WTC11 (cell line): ENCODE results near the gene CAV2. TPM values are rescaled to one million over a fixed set of nuclear protein-coding genes. Genes with fewer than 3 reads are reported as not detected.

Experiments used
- ATAC-seq: fragments of 200-7000 bp; cut with Tn5 transposase; 2 replicates; pipeline ENCODE4 v1.10.0; 2021; ENCODE audit warnings: mild to moderate bottlenecking, moderate library complexity
- CTCF ChIA-PET: fragments of 300-600 bp; sonication (Branson Sonifier 250); formaldehyde crosslinking; loops from one replicate; lab custom pipeline; 2021; ENCODE audit warnings: antibody characterized with exemption; lab: Charles Lee
- POLR2A ChIA-PET: fragments of 350-600 bp; sonication (Branson Sonifier 250); formaldehyde crosslinking; loops from one replicate; lab custom pipeline; 2021; ENCODE audit warnings: antibody characterized with exemption; lab: Charles Lee
- DNase-seq: peaks from one replicate; pipeline ENCODE4 v3.0.0; 2021; ENCODE audit warnings: low spot score
- H3K27ac Mint-ChIP-seq: 2 replicates; pipeline ENCODE4 v1.8.0; 2021; ENCODE audit warnings: mixed read lengths
- H3K27me3 Mint-ChIP-seq: 2 replicates; pipeline ENCODE4 v1.8.0; 2021; ENCODE audit warnings: low read depth, mild to moderate bottlenecking, moderate library complexity, mixed read lengths
- H3K36me3 Mint-ChIP-seq: 2 replicates; pipeline ENCODE4 v1.8.0; 2021; ENCODE audit warnings: mixed read lengths
- H3K4me1 Mint-ChIP-seq: 2 replicates; pipeline ENCODE4 v1.8.0; 2022; ENCODE audit warnings: mixed read lengths
- H3K4me3 Mint-ChIP-seq: 2 replicates; pipeline ENCODE4 v1.8.0; 2021; ENCODE audit warnings: mild to moderate bottlenecking, moderate library complexity, mixed read lengths
- H3K9me3 Mint-ChIP-seq: 2 replicates; pipeline ENCODE4 v1.8.0; 2021; ENCODE audit warnings: mixed read lengths
- CBFB ChIP-seq: sonication (generic); formaldehyde crosslinking; IDR thresholded peaks from 2 replicates; pipeline ENCODE4 v1.8.1; 2022; ENCODE audit warnings: mild to moderate bottlenecking, low read depth, missing genetic modification reagents
- FOXJ3 ChIP-seq: sonication (generic); formaldehyde crosslinking; IDR thresholded peaks from 2 replicates; pipeline ENCODE4 v1.9.0; 2021; ENCODE audit warnings: missing genetic modification reagents, mild to moderate bottlenecking, borderline replicate concordance
- FOXK1 ChIP-seq: sonication (generic); formaldehyde crosslinking; IDR thresholded peaks from 2 replicates; pipeline ENCODE4 v1.8.0; 2022; ENCODE audit warnings: mild to moderate bottlenecking, moderate library complexity, missing genetic modification reagents
- GTF2I ChIP-seq: fragments of 250-450 bp; sonication (Bioruptor Pico); conservative IDR thresholded peaks from 2 replicates; pipeline ENCODE4 v1.4.0; 2021; ENCODE audit warnings: mild to moderate bottlenecking
- HMGA2 ChIP-seq: fragments of 250-450 bp; sonication (Bioruptor Pico); IDR thresholded peaks from 2 replicates; pipeline ENCODE4 v1.4.0; 2021; ENCODE audit warnings: mild to moderate bottlenecking, moderate library complexity
- MAX ChIP-seq: sonication (generic); formaldehyde crosslinking; IDR thresholded peaks from 2 replicates; pipeline ENCODE4 v1.8.0; 2022; ENCODE audit warnings: mild to moderate bottlenecking, missing genetic modification reagents
- NR2C2 ChIP-seq: sonication (generic); formaldehyde crosslinking; IDR thresholded peaks from 2 replicates; pipeline ENCODE4 v1.8.0; 2022; ENCODE audit warnings: mild to moderate bottlenecking, missing genetic modification reagents
- SMAD3 ChIP-seq: sonication (generic); formaldehyde crosslinking; IDR thresholded peaks from 2 replicates; pipeline ENCODE4 v1.8.0; 2022; ENCODE audit warnings: missing genetic modification reagents, mild to moderate bottlenecking, borderline replicate concordance
- TEAD4 ChIP-seq: sonication (generic); formaldehyde crosslinking; IDR thresholded peaks from 2 replicates; pipeline ENCODE4 v1.8.0; 2022; ENCODE audit warnings: mild to moderate bottlenecking, missing genetic modification reagents
- USF1 ChIP-seq: sonication (generic); formaldehyde crosslinking; IDR thresholded peaks from 2 replicates; pipeline ENCODE4 v1.8.0; 2022; ENCODE audit warnings: mild to moderate bottlenecking, missing genetic modification reagents
- ZNF121 ChIP-seq: sonication (generic); formaldehyde crosslinking; IDR thresholded peaks from 2 replicates; pipeline ENCODE4 v1.8.0; 2023; ENCODE audit warnings: missing genetic modification reagents
- ZNF219 ChIP-seq: sonication (generic); formaldehyde crosslinking; IDR thresholded peaks from 2 replicates; pipeline ENCODE4 v1.8.0; 2023; ENCODE audit warnings: missing genetic modification reagents, mild to moderate bottlenecking, borderline replicate concordance
- ZNF532 ChIP-seq: fragments of 250-450 bp; sonication (Bioruptor Pico); IDR thresholded peaks from 2 replicates; pipeline ENCODE4 v1.9.0; 2021; ENCODE audit warnings: mild to moderate bottlenecking, borderline replicate concordance
- total RNA-seq: library from RNA; stranded (reverse); gene quantifications from 3 replicates; pipeline ENCODE4 v1.2.3, GENCODE V29; 2021
- TF ChIP-seq, protein P1 (sequence below): sonication (generic); formaldehyde crosslinking; IDR thresholded peaks from 2 replicates; pipeline ENCODE4 v1.8.0; 2022; ENCODE audit warnings: mild to moderate bottlenecking, missing genetic modification reagents
- TF ChIP-seq, protein P2 (sequence below): sonication (generic); formaldehyde crosslinking; IDR thresholded peaks from 2 replicates; pipeline ENCODE4 v1.8.1; 2022; ENCODE audit warnings: missing genetic modification reagents, borderline replicate concordance
- TF ChIP-seq, protein P3 (sequence below): sonication (generic); formaldehyde crosslinking; IDR thresholded peaks from 2 replicates; pipeline ENCODE4 v1.8.1; 2023; ENCODE audit warnings: mild to moderate bottlenecking, moderate library complexity, missing genetic modification reagents
- TF ChIP-seq, protein P4 (sequence below): sonication (generic); formaldehyde crosslinking; IDR thresholded peaks from 2 replicates; pipeline ENCODE4 v1.8.0; 2023; ENCODE audit warnings: missing genetic modification reagents, mild to moderate bottlenecking, borderline replicate concordance
- TF ChIP-seq, protein P5 (sequence below): sonication (generic); formaldehyde crosslinking; IDR thresholded peaks from 2 replicates; pipeline ENCODE4 v1.8.1; 2022; ENCODE audit warnings: low read depth, missing genetic modification reagents, borderline replicate concordance

The CAV2 gene
- total RNA-seq, 1 experiment from 2014 or later: 4.3 TPM

DNA sequence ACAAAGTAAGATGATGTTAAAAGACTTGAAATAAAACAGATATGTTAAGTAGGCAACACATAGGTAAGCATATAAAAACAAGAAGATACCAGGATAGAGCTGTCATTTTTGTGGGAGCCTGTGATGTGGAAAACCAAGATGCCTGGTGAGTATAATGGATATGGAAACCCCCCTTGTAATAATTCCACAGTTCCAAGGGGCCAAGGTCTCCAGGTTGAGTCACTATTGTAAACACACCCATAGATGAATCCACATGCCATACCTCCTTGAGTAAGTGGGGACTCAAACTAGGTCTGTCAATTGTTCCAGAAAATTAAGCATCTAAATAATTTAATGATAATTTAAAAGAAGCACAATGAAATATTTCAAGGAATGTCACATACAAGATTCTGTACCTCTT lies 41.2 kb downstream of the CAV2 start:
- peaks cover 6% of the 10 kb centered on the region for H3K36me3 Mint-ChIP-seq
- H3K27ac Mint-ChIP-seq: no peak overlapping the region
- H3K27me3 Mint-ChIP-seq: no peaks in the 10 kb centered on the region
- TF ChIP-seq ZNF219 (CRISPR knock-in tag) (no peak), FOXK1 (CRISPR knock-in tag) (no peak), USF1 (no peak), MAX (CRISPR knock-in tag) (no peak), CBFB (CRISPR knock-in tag) (no peak), TEAD4 (CRISPR knock-in tag) (no peak), HMGA2 (no peak), GTF2I (CRISPR knock-in tag) (no peak), NR2C2 (CRISPR knock-in tag) (no peak), SMAD3 (no peak), ZNF532 (CRISPR knock-in tag) (no peak), FOXJ3 (CRISPR knock-in tag) (no peak), ZNF121 (CRISPR knock-in tag) (no peak)
- TF ChIP-seq, protein P1, sequence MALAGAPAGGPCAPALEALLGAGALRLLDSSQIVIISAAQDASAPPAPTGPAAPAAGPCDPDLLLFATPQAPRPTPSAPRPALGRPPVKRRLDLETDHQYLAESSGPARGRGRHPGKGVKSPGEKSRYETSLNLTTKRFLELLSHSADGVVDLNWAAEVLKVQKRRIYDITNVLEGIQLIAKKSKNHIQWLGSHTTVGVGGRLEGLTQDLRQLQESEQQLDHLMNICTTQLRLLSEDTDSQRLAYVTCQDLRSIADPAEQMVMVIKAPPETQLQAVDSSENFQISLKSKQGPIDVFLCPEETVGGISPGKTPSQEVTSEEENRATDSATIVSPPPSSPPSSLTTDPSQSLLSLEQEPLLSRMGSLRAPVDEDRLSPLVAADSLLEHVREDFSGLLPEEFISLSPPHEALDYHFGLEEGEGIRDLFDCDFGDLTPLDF: no peak
- TF ChIP-seq, protein P2, sequence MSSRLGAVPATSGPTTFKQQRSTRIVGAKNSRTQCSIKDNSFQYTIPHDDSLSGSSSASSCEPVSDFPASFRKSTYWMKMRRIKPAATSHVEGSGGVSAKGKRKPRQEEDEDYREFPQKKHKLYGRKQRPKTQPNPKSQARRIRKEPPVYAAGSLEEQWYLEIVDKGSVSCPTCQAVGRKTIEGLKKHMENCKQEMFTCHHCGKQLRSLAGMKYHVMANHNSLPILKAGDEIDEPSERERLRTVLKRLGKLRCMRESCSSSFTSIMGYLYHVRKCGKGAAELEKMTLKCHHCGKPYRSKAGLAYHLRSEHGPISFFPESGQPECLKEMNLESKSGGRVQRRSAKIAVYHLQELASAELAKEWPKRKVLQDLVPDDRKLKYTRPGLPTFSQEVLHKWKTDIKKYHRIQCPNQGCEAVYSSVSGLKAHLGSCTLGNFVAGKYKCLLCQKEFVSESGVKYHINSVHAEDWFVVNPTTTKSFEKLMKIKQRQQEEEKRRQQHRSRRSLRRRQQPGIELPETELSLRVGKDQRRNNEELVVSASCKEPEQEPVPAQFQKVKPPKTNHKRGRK (CRISPR knock-in tag): no peak
- TF ChIP-seq, protein P3, sequence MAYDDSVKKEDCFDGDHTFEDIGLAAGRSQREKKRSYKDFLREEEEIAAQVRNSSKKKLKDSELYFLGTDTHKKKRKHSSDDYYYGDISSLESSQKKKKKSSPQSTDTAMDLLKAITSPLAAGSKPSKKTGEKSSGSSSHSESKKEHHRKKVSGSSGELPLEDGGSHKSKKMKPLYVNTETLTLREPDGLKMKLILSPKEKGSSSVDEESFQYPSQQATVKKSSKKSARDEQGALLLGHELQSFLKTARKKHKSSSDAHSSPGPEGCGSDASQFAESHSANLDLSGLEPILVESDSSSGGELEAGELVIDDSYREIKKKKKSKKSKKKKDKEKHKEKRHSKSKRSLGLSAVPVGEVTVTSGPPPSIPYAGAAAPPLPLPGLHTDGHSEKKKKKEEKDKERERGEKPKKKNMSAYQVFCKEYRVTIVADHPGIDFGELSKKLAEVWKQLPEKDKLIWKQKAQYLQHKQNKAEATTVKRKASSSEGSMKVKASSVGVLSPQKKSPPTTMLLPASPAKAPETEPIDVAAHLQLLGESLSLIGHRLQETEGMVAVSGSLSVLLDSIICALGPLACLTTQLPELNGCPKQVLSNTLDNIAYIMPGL (CRISPR knock-in tag): no peak
- TF ChIP-seq, protein P4, sequence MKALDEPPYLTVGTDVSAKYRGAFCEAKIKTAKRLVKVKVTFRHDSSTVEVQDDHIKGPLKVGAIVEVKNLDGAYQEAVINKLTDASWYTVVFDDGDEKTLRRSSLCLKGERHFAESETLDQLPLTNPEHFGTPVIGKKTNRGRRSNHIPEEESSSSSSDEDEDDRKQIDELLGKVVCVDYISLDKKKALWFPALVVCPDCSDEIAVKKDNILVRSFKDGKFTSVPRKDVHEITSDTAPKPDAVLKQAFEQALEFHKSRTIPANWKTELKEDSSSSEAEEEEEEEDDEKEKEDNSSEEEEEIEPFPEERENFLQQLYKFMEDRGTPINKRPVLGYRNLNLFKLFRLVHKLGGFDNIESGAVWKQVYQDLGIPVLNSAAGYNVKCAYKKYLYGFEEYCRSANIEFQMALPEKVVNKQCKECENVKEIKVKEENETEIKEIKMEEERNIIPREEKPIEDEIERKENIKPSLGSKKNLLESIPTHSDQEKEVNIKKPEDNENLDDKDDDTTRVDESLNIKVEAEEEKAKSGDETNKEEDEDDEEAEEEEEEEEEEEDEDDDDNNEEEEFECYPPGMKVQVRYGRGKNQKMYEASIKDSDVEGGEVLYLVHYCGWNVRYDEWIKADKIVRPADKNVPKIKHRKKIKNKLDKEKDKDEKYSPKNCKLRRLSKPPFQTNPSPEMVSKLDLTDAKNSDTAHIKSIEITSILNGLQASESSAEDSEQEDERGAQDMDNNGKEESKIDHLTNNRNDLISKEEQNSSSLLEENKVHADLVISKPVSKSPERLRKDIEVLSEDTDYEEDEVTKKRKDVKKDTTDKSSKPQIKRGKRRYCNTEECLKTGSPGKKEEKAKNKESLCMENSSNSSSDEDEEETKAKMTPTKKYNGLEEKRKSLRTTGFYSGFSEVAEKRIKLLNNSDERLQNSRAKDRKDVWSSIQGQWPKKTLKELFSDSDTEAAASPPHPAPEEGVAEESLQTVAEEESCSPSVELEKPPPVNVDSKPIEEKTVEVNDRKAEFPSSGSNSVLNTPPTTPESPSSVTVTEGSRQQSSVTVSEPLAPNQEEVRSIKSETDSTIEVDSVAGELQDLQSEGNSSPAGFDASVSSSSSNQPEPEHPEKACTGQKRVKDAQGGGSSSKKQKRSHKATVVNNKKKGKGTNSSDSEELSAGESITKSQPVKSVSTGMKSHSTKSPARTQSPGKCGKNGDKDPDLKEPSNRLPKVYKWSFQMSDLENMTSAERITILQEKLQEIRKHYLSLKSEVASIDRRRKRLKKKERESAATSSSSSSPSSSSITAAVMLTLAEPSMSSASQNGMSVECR (CRISPR knock-in tag): no peak
- TF ChIP-seq, protein P5, sequence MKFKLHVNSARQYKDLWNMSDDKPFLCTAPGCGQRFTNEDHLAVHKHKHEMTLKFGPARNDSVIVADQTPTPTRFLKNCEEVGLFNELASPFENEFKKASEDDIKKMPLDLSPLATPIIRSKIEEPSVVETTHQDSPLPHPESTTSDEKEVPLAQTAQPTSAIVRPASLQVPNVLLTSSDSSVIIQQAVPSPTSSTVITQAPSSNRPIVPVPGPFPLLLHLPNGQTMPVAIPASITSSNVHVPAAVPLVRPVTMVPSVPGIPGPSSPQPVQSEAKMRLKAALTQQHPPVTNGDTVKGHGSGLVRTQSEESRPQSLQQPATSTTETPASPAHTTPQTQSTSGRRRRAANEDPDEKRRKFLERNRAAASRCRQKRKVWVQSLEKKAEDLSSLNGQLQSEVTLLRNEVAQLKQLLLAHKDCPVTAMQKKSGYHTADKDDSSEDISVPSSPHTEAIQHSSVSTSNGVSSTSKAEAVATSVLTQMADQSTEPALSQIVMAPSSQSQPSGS (CRISPR knock-in tag): no peak
- TF ChIP-seq, all 79 proteins: peak for 0
- peaks cover 16% of the 10 kb centered on the region for H3K9me3 Mint-ChIP-seq
- ATAC-seq (no peak), DNase-seq (no peak)
- ChIA-PET CTCF (no interaction called here), POLR2A (no interaction called here)
- no peaks in the 10 kb centered on the region for H3K4me1 Mint-ChIP-seq
- H3K4me3 Mint-ChIP-seq: no peak overlapping the region
